ENCODE measurements around the gene FILIP1L. TPM values are rescaled to one million over a fixed set of nuclear protein-coding genes. Genes with fewer than 3 reads are reported as not detected.

FILIP1L gene
- total RNA-seq, 1 experiment from 2014 or later: 0.17 TPM

DNA sequence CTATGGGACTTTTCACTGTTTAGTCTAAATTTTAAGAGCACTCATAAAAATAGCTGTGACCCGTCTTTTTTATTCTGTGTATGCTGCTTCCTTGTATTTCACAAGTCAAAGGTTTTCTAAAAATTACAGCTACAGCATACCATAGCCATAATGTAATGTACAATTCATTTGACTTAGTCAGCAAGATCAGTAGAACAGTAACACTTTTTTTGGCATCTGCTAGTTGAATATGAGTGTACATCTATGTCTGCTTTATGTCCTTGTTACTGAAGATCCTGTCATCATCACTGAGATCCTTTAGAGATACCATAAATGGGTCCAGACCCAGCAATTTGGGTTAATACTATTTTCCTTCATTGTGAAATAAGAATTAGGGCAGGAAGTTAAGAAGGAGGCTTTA lies 254.5 kb downstream of the FILIP1L start:
- no TSS peak for BruUV-seq (replicated peaks)

More for the DNA sequence above, 254.5 kb downstream of the FILIP1L start:
- no peaks in the 10 kb centered on the region for H3K27me3 ChIP-seq (ENCODE audit: insufficient read depth, low read length)
- ChIA-PET POLR2A (no interaction called here), CTCF (interaction anchor here (1.4 to 3.6 kb wide), 2 partner anchors 15 to 17 kb away, joined by 3 to 10 read pairs; no protein-coding TSS in a partner anchor), RAD21 (ENCODE audit: low non-redundant PET in 1 of 2, low total read pairs in 2 of 2, uncharacterized antibody in 2 of 2, unreplicated experiment in 2 of 2) (no interaction called here)
- H4K20me1 ChIP-seq (ENCODE audit: insufficient read depth): no peaks in the 10 kb centered on the region
- intact Hi-C loops (cut with micrococcal nuclease): no loop called here
- no peaks in the 10 kb centered on the region for H3K9me2 ChIP-seq (ENCODE audit: insufficient read depth)
- TF ChIP-seq RAD21 (IDR thresholded peaks at IDR 0.05; ENCODE audit: low read depth) (no peak), SRF (IDR thresholded peaks at IDR 0.05; ENCODE audit: low read depth) (no peak), JUND (IDR thresholded peaks at IDR 0.05) (no peak), SP1 (IDR thresholded peaks at IDR 0.05; ENCODE audit: low read depth) (no peak), EGR1 (IDR thresholded peaks at IDR 0.05; ENCODE audit: low read depth) (no peak), EZH2phosphoT487 (IDR thresholded peaks at IDR 0.05; ENCODE audit: borderline replicate concordance) (no peak), TCF7L2 (IDR thresholded peaks at IDR 0.05; ENCODE audit: borderline replicate concordance, extremely low read depth, insufficient read depth, insufficient read length) (no peak), ELF1 (IDR thresholded peaks at IDR 0.05; ENCODE audit: borderline replicate concordance, low read depth) (no peak), FOSL1 (IDR thresholded peaks at IDR 0.05; ENCODE audit: low read depth) (no peak), ZNF274 (IDR thresholded peaks at IDR 0.05; ENCODE audit: low read depth, low read length) (no peak), CBX3 (IDR thresholded peaks at IDR 0.05; ENCODE audit: low read depth) (no peak), ZFX (IDR thresholded peaks at IDR 0.05) (no peak), YY1 (IDR thresholded peaks at IDR 0.05; ENCODE audit: extremely low read depth, insufficient replicate concordance, low read depth, low read length) (no peak)
- TF ChIP-seq, protein P1, sequence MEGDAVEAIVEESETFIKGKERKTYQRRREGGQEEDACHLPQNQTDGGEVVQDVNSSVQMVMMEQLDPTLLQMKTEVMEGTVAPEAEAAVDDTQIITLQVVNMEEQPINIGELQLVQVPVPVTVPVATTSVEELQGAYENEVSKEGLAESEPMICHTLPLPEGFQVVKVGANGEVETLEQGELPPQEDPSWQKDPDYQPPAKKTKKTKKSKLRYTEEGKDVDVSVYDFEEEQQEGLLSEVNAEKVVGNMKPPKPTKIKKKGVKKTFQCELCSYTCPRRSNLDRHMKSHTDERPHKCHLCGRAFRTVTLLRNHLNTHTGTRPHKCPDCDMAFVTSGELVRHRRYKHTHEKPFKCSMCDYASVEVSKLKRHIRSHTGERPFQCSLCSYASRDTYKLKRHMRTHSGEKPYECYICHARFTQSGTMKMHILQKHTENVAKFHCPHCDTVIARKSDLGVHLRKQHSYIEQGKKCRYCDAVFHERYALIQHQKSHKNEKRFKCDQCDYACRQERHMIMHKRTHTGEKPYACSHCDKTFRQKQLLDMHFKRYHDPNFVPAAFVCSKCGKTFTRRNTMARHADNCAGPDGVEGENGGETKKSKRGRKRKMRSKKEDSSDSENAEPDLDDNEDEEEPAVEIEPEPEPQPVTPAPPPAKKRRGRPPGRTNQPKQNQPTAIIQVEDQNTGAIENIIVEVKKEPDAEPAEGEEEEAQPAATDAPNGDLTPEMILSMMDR (IDR thresholded peaks at IDR 0.05 in 2 of 3, conservative IDR thresholded peaks at IDR 0.05 in 1 of 3; ENCODE audit: borderline replicate concordance in 1 of 3, insufficient read depth in 1 of 3, low read depth in 2 of 3, low read length in 2 of 3): no peak
- TF ChIP-seq, protein P2, sequence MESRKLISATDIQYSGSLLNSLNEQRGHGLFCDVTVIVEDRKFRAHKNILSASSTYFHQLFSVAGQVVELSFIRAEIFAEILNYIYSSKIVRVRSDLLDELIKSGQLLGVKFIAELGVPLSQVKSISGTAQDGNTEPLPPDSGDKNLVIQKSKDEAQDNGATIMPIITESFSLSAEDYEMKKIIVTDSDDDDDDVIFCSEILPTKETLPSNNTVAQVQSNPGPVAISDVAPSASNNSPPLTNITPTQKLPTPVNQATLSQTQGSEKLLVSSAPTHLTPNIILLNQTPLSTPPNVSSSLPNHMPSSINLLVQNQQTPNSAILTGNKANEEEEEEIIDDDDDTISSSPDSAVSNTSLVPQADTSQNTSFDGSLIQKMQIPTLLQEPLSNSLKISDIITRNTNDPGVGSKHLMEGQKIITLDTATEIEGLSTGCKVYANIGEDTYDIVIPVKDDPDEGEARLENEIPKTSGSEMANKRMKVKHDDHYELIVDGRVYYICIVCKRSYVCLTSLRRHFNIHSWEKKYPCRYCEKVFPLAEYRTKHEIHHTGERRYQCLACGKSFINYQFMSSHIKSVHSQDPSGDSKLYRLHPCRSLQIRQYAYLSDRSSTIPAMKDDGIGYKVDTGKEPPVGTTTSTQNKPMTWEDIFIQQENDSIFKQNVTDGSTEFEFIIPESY (IDR thresholded peaks at IDR 0.05; ENCODE audit: extremely low read depth, insufficient replicate concordance, low read length): no peak
- H3K4me3 ChIP-seq (replicated peaks in 1 of 2; ENCODE audit: low read depth in 1 of 2, low read length in 2 of 2): no peak overlapping the region
- DNase-seq (ENCODE audit: low read depth, low spot score): no peak
- H3K4me1 ChIP-seq (ENCODE audit: control insufficient read depth in 1 of 2, insufficient read depth in 2 of 2, low read length in 2 of 2): peaks cover 0 to 17% of the 10 kb centered on the region in 2 experiments; a peak in 2 of 4 replicates
- no peak for ATAC-seq
- H3K4me2 ChIP-seq (ENCODE audit: low read length): no peak overlapping the region
- no peaks in the 10 kb centered on the region for H3K9me3 ChIP-seq (ENCODE audit: control insufficient read depth in 1 of 2, insufficient read depth in 1 of 2, low read depth in 1 of 2, low read length in 2 of 2)
- H3K36me3 ChIP-seq (ENCODE audit: control insufficient read depth in 1 of 2, insufficient read depth in 2 of 2, low read length in 2 of 2): no peaks in the 10 kb centered on the region
- no peak overlapping the region for H3K27ac ChIP-seq (ENCODE audit: low read depth, low read length)
- H3K79me2 ChIP-seq (ENCODE audit: insufficient read depth, low read length): peaks cover 3% of the 10 kb centered on the region; the same call in 1 of the 2 replicates
- no peak overlapping the region for H2AFZ ChIP-seq (ENCODE audit: low read depth, low read length, poor library complexity, severe bottlenecking)
- H3K9ac ChIP-seq (ENCODE audit: low read length): no peak overlapping the region

Data from HCT116 (cell line).